GM12878 (cell line): Measurements from ENCODE around the gene MUC21. TPM values are rescaled to one million over a fixed set of nuclear protein-coding genes. Genes with fewer than 3 reads are reported as not detected.

ENCODE experiments used
- ATAC-seq: fragments of 200-7000 bp; cut with Tn5 transposase; 3 replicates; pipeline ENCODE4 v1.9.1; 2020; ENCODE audit warnings: mild to moderate bottlenecking, moderate library complexity
- BruUV-seq: library from RNA; stranded (reverse); fragments of 400-500 nt; replicated peaks from 2 replicates; lab custom pipeline; 2021; lab: Mats Ljungman, UMichigan
- CTCF ChIA-PET: fragments of 300-600 bp; sonication (Branson Sonifier 250); formaldehyde crosslinking; extraction: SDS; loops from one replicate; lab custom pipeline; 2021; ENCODE audit warnings: inconsistent platforms; lab: Yijun Ruan, JAX
- POLR2A ChIA-PET: fragments of 350-600 bp; formaldehyde crosslinking; extraction: SDS; loops from one replicate; lab custom pipeline; 2021; ENCODE audit warnings: inconsistent platforms; lab: Charles Lee
- RAD21 ChIA-PET: fragments of 300-600 bp; sonication (Branson Sonifier 250); formaldehyde crosslinking; loops from one replicate; lab custom pipeline; 2023; ENCODE audit warnings: antibody characterized with exemption; ENCODE audit not compliant: unreplicated experiment; lab: Charles Lee
- SMC1A ChIA-PET: fragments of 300-600 bp; sonication (Branson Sonifier 250); formaldehyde crosslinking; loops from one replicate; lab custom pipeline; 2023; ENCODE audit not compliant: unreplicated experiment, uncharacterized antibody; lab: Charles Lee
- DNase-seq: peaks from one replicate; pipeline ENCODE4 v3.0.0-alpha.2; 2011; ENCODE audit warnings: low read depth, low spot score
- FAIRE-seq: peaks from 3 replicates; lab custom pipeline; 2011; peaks lifted over from hg19 to GRCh38; lab: Jason Lieb, UNC
- H2AFZ ChIP-seq: 2 replicates; pipeline ENCODE4 v1.6.0; 2011; ENCODE audit warnings: low read depth, low read length, control low read depth; ENCODE audit not compliant: control insufficient read depth
- H3K27ac ChIP-seq: 2 replicates; pipeline ENCODE4 v1.5.1; 2011; ENCODE audit warnings: control low read depth; ENCODE audit not compliant: control insufficient read depth, insufficient read depth
- H3K27me3 ChIP-seq, 2 experiments: replicated peaks in 1 of 2; 2 replicates each; pipeline versions ENCODE4 v1.6.0 to v1.6.1; 2011; ENCODE audit warnings: low read length in 1 of 2; ENCODE audit not compliant: control insufficient read depth in 2 of 2, insufficient read depth in 2 of 2
- H3K36me3 ChIP-seq, 2 experiments: 2 replicates each; pipeline ENCODE4 v1.5.1; 2011; ENCODE audit warnings: low read length in 1 of 2; ENCODE audit not compliant: control insufficient read depth in 2 of 2, insufficient read depth in 2 of 2
- H3K4me1 ChIP-seq: 2 replicates; pipeline ENCODE4 v1.6.1; 2011; ENCODE audit warnings: mild to moderate bottlenecking, low read length, moderate library complexity, mixed read lengths; ENCODE audit not compliant: control insufficient read depth, insufficient read depth
- H3K4me2 ChIP-seq: 2 replicates; pipeline ENCODE4 v1.6.0; 2011; ENCODE audit warnings: control low read depth; ENCODE audit not compliant: control insufficient read depth, insufficient read depth
- H3K4me3 ChIP-seq: fragments of 200-600 bp; sonication (generic); 2 replicates; pipeline ENCODE4 v1.5.1; 2016
- H3K79me2 ChIP-seq: 2 replicates; pipeline ENCODE4 v1.6.0; 2011; ENCODE audit warnings: low read length; ENCODE audit not compliant: control insufficient read depth, insufficient read depth
- H3K9ac ChIP-seq: 2 replicates; pipeline ENCODE4 v1.8.0; 2011; ENCODE audit warnings: low read length, control low read depth, mixed read lengths; ENCODE audit not compliant: control insufficient read depth, insufficient read depth
- H3K9me3 ChIP-seq: replicated peaks from 3 replicates; pipeline ENCODE4 v1.5.1; 2011; ENCODE audit warnings: mild to moderate bottlenecking, low read length; ENCODE audit not compliant: control insufficient read depth, insufficient read depth
- H4K20me1 ChIP-seq: 2 replicates; pipeline ENCODE4 v1.6.0; 2011; ENCODE audit not compliant: control insufficient read depth, insufficient read depth
- ATF7 ChIP-seq: fragments of 450-650 bp; IDR thresholded peaks from 2 replicates; pipeline ENCODE4 v1.6.1; 2016; ENCODE audit warnings: low read depth, mild to moderate bottlenecking
- BCL3 ChIP-seq: IDR thresholded peaks from 2 replicates; pipeline ENCODE4 v1.6.1; 2011; ENCODE audit warnings: borderline replicate concordance, low read depth, mild to moderate bottlenecking, moderate library complexity, low read length; ENCODE audit not compliant: insufficient read depth, poor library complexity, severe bottlenecking
- CHD2 ChIP-seq: IDR thresholded peaks from 2 replicates; pipeline ENCODE4 v1.6.1; 2011; ENCODE audit warnings: low read depth, low read length, improper control_type of control experiment, borderline replicate concordance
- CHD4 ChIP-seq: fragments of 200-600 bp; sonication (generic); IDR thresholded peaks from 2 replicates; pipeline ENCODE4 v1.6.1; 2016; ENCODE audit warnings: mild to moderate bottlenecking
- E2F4 ChIP-seq: IDR thresholded peaks from 2 replicates; pipeline ENCODE4 v1.6.1; 2012; ENCODE audit warnings: low read depth, low read length, improper control_type of control experiment
- ELK1 ChIP-seq: IDR thresholded peaks from 2 replicates; pipeline ENCODE4 v1.6.1; 2012; ENCODE audit warnings: low read depth, low read length, improper control_type of control experiment
- IRF4 ChIP-seq: IDR thresholded peaks from 2 replicates; pipeline ENCODE4 v1.6.1; 2011; ENCODE audit warnings: low read depth, low read length
- MAX ChIP-seq: IDR thresholded peaks from 2 replicates; pipeline ENCODE4 v1.6.1; 2012; ENCODE audit warnings: low read depth, low read length, improper control_type of control experiment
- POLR2AphosphoS5 ChIP-seq: IDR thresholded peaks from 2 replicates; pipeline ENCODE4 v1.6.1; 2011; ENCODE audit warnings: mild to moderate bottlenecking, low read length, inconsistent platforms
- PRDM15 ChIP-seq: fragments of 450-650 bp; formaldehyde crosslinking; IDR thresholded peaks from 2 replicates; pipeline ENCODE4 v1.4.0; 2020; ENCODE audit warnings: mild to moderate bottlenecking, moderate library complexity
- SKIL ChIP-seq: fragments of 450-650 bp; IDR thresholded peaks from 2 replicates; pipeline ENCODE4 v1.6.1; 2017; ENCODE audit warnings: mild to moderate bottlenecking, low read depth, inconsistent platforms; ENCODE audit not compliant: poor library complexity, severe bottlenecking
- SUPT20H ChIP-seq: IDR thresholded peaks from 2 replicates; pipeline ENCODE4 v1.6.1; 2011; ENCODE audit warnings: low read depth, mild to moderate bottlenecking, low read length, moderate library complexity, borderline replicate concordance; ENCODE audit not compliant: control insufficient read depth
- TBL1XR1 ChIP-seq: IDR thresholded peaks from 2 replicates; pipeline ENCODE4 v1.6.1; 2012; ENCODE audit warnings: low read depth, low read length, improper control_type of control experiment
- WGBS: methylation state at CpG from one replicate; pipeline ENCODE4 v1.1.6; 2016; ENCODE audit warnings: low lambda C conversion rate; ENCODE audit not compliant: insufficient replicate concordance, insufficient coverage; ENCODE audit errors: missing lambda C conversion rate; 5-methylcytosine and 5-hydroxymethylcytosine counted together
- in situ Hi-C: fragments of 300-500 bp; cut with MboI; formaldehyde crosslinking; loops from 9 replicates; pipeline ENCODE4 v1.14.3; 2018; ENCODE audit warnings: mixed read lengths
- intact Hi-C: fragments of 100-400 bp; cut with micrococcal nuclease; formaldehyde crosslinking; loops from one replicate; pipeline ENCODE4 v1.14.2; 2022; ENCODE audit not compliant: unreplicated experiment
- polyA plus RNA-seq, 11 experiments: library from polyadenylated mRNA; depleted of rRNA in 4 of 11; unstranded in 6 of 11; stranded (reverse) in 5 of 11; fragments of >200 nt; fragmentation: Nextera tagmentation in 4 of 11; fragmentation: Illumina TruSeq in 1 of 11; extraction: Ambion mirVana in 4 of 11; extraction: Trizol in 1 of 11; gene quantifications; 1 replicate in 1 of 11; 2 replicates in 10 of 11; pipeline versions ENCODE4 v1.2.1 to v1.2.3, GENCODE V29; 2011 to 2016; ENCODE audit warnings: inconsistent platforms in 2 of 11, missing spikeins in 2 of 11, low read depth in 1 of 11
- total RNA-seq, 4 experiments: library from RNA; depleted of rRNA in 3 of 4; stranded (reverse); fragments of >200 nt in 3 of 4; fragmentation: Illumina TruSeq in 1 of 4; extraction: Trizol in 1 of 4; gene quantifications; 2 replicates each; pipeline versions ENCODE4 v1.2.1 to v1.2.3, GENCODE V29; 2013 to 2021

Gene MUC21
- total and polyA plus RNA-seq, 10 of the 15 experiments (the other 5 are each of a cell fraction or from before 2014, with no cell fraction given): 0.02 TPM; not detected in 9

GRCh38 chr6:30970946-30971345, 12.6 kb upstream of the MUC21 start:
- SMC1A ChIA-PET: no interaction called here
- Histone ChIP-seq H3K27me3 (no peaks in the 10 kb centered on the region; a peak in 1 of 4 replicates), H3K4me2 (no peak overlapping the region), H3K9me3 (no peaks in the 10 kb centered on the region), H3K9ac (no peak overlapping the region), H3K36me3 (no peaks in the 10 kb centered on the region), H4K20me1 (no peaks in the 10 kb centered on the region), H2AFZ (no peak overlapping the region), H3K79me2 (no peaks in the 10 kb centered on the region), H3K27ac (no peak overlapping the region), H3K4me3 (no peak overlapping the region), H3K4me1 (no peaks in the 10 kb centered on the region)
- no peak for DNase-seq
- no peak for ATAC-seq
- in situ Hi-C loops: no loop called here
- CTCF ChIA-PET: no interaction called here
- intact Hi-C loops: no loop called here
- 67% methylated on average over 5 of the region's 5 CpGs for WGBS
- RAD21 ChIA-PET: no interaction called here
- FAIRE-seq: no peak
- no TSS peak for BruUV-seq
- POLR2A ChIA-PET: no interaction called here
- TF ChIP-seq E2F4: no peak
- TF ChIP-seq CHD4: no peak
- no peak for TF ChIP-seq IRF4
- TF ChIP-seq ATF7: no peak
- TF ChIP-seq POLR2AphosphoS5: no peak
- TF ChIP-seq BCL3: no peak
- no peak for TF ChIP-seq SUPT20H
- no peak for TF ChIP-seq SKIL
- TF ChIP-seq ELK1: no peak
- no peak for TF ChIP-seq PRDM15
- TF ChIP-seq CHD2: no peak
- TF ChIP-seq MAX: no peak
- no peak for TF ChIP-seq TBL1XR1
